Gastroesophageal sphincter (tissue), 4 donors: ENCODE measurements around the gene RPL3. TPM values are rescaled to one million over a fixed set of nuclear protein-coding genes. Genes with fewer than 3 reads are reported as not detected.
A peak's percentile ranks its signal among the peaks of the same experiment; 100 is the strongest.

Experiments
- ATAC-seq: fragments of 150-250 bp; one replicate; pipeline ENCODE4 v1.9.1; 2016; ENCODE audit warnings: mild to moderate bottlenecking, moderate library complexity
- H3K27ac ChIP-seq, 4 donors: fragments of 200-600 bp; sonication (generic) in 3 of 4; 1 replicate in 3 of 4; 2 replicates in 1 of 4; pipeline ENCODE4 v1.5.1; 2016 to 2019
- H3K27me3 ChIP-seq: fragments of 200-600 bp; sonication (generic); one replicate; pipeline ENCODE4 v1.5.1; 2019
- H3K36me3 ChIP-seq, 2 donors: fragments of 200-600 bp; sonication (generic); one replicate each; pipeline ENCODE4 v1.5.1; 2019; ENCODE audit warnings: control low read depth in 1 of 2
- H3K4me1 ChIP-seq, 3 donors: fragments of 200-600 bp; sonication (generic); 1 replicate in 2 of 3; 2 replicates in 1 of 3; pipeline ENCODE4 v1.5.1; 2016 to 2019; ENCODE audit warnings: control low read depth in 2 of 3
- H3K4me3 ChIP-seq, 2 donors: fragments of 200-600 bp; sonication (generic); one replicate each; pipeline ENCODE4 v1.5.1; 2019; ENCODE audit warnings: mild to moderate bottlenecking in 1 of 2, moderate library complexity in 1 of 2
- H3K9me3 ChIP-seq, 3 donors: fragments of 200-600 bp; sonication (generic); one replicate each; pipeline ENCODE4 v1.5.1; 2017 to 2019; ENCODE audit warnings: control low read depth in 2 of 3
- EP300 ChIP-seq: sonication (generic); formaldehyde crosslinking; IDR thresholded peaks from one replicate; pipeline ENCODE4 v1.6.1; 2017; ENCODE audit warnings: antibody characterized with exemption, mild to moderate bottlenecking
- POLR2A ChIP-seq, 2 donors: fragments of 450-650 bp; IDR thresholded peaks; one replicate each; pipeline ENCODE4 v1.6.1; 2017; ENCODE audit warnings: antibody characterized with exemption in 2 of 2, mild to moderate bottlenecking in 2 of 2, moderate library complexity in 1 of 2
- POLR2AphosphoS5 ChIP-seq: sonication (generic); formaldehyde crosslinking; IDR thresholded peaks from one replicate; pipeline ENCODE4 v1.6.1; 2017; ENCODE audit warnings: antibody characterized with exemption
- WGBS, 2 donors: methylation state at CpG; one replicate each; pipeline ENCODE4 v1.1.5; 2018; ENCODE audit warnings: low coverage in 1 of 2; 5-methylcytosine and 5-hydroxymethylcytosine counted together
- total RNA-seq, 4 donors: library from RNA; depleted of rRNA; stranded (reverse); fragments of >200 nt; gene quantifications; one replicate each; pipeline ENCODE4 v1.1.0, GENCODE V29; 2016
- TF ChIP-seq, protein P1 (sequence below), 4 experiments: fragments of 200-600 bp in 2 of 4; fragments of 450-650 bp in 2 of 4; sonication (generic) in 1 of 4; IDR thresholded peaks; one replicate each; pipeline ENCODE4 v1.5.1; 2017 to 2019; ENCODE audit warnings: antibody characterized with exemption in 4 of 4, mild to moderate bottlenecking in 2 of 4, moderate library complexity in 2 of 4

RPL3 gene
- total RNA-seq, 4 donors from 2014 or later, result 1,539 to 2,425 (median 1,793) TPM

DNA sequence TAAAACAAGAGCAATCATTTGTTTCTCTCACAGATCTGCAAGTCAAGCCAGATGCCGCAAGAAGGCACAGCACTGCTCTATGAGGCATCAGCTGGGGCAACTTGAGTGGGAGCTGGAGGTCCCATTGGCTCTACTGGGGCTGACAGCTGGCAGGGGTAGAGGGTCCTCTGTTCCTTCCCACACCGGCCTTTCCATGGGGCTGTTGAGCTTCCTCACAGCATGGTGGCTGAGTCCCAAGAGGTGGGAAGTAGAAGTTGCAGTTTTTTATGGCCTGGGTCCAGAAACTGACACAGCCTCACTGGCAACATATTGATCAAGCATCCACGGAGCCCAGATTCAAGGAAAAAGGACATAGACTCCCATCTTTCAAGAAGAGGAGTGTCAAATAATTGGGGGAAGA is 34.4 kb downstream of the RPL3 start:
- TF ChIP-seq, protein P1, sequence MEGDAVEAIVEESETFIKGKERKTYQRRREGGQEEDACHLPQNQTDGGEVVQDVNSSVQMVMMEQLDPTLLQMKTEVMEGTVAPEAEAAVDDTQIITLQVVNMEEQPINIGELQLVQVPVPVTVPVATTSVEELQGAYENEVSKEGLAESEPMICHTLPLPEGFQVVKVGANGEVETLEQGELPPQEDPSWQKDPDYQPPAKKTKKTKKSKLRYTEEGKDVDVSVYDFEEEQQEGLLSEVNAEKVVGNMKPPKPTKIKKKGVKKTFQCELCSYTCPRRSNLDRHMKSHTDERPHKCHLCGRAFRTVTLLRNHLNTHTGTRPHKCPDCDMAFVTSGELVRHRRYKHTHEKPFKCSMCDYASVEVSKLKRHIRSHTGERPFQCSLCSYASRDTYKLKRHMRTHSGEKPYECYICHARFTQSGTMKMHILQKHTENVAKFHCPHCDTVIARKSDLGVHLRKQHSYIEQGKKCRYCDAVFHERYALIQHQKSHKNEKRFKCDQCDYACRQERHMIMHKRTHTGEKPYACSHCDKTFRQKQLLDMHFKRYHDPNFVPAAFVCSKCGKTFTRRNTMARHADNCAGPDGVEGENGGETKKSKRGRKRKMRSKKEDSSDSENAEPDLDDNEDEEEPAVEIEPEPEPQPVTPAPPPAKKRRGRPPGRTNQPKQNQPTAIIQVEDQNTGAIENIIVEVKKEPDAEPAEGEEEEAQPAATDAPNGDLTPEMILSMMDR (IDR thresholded peaks at IDR 0.05), result no peak
- no peak for TF ChIP-seq POLR2A (IDR thresholded peaks at IDR 0.05)
- TF ChIP-seq EP300, result no peak
- no peak for TF ChIP-seq POLR2AphosphoS5
- Histone ChIP-seq H3K4me1 (peaks cover 0 to 23% (median 5%) of the 10 kb centered on the region in 3 donors), H3K9me3 (peaks cover 0 to 8% (median 0%) of the 10 kb centered on the region in 3 donors), H3K36me3 (no peaks in the 10 kb centered on the region), H3K27ac (no peak overlapping the region), H3K4me3 (no peak overlapping the region), H3K27me3 (no peaks in the 10 kb centered on the region)
- 75% methylated on average over 1 of the region's 3 CpGs; no CpG with 5 or more reads in 1 of the 2 donors for WGBS, 2 donors
- ATAC-seq, result no peak

DNA sequence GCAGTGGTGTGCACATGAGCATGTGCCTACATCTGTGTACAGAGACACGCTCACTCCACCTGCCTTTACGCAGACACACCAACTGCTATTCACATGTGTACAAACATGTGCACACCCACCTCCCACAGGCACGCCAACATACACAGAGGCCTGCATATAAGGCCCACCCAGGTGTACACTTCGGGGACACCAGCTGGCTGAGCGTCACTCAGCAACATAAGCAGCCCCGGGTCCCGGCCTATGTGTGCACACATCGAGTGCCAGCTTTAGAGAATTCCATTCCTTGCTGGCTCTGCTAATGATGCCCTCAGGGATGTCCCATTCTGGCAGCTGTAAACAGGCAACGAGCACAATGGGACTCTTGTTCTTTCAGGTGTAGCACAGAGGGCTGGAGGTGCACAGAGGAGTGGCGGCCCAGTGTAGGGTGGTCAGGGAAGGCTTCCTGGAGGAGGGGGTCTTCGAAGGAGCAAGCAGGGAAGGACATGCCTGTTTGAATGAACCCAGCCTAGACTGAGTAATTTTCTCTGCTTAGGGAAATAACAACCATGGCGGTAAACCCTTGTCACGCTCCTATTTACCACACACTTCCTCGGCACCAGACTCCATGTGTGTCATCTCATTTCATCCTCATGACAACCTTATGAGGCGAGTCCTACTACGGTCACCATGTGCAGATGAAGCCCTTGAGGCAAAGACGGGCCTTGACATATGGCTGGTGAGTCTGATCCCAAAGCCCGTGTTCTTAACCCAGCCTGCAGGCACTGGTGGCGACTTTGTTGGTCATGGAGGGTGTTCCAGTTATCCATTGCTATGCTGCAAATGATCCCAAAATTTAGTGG is 35.1 kb downstream of the RPL3 start:
- TF ChIP-seq, protein P1 (IDR thresholded peaks at IDR 0.05), result no peak
- TF ChIP-seq EP300, result no peak
- no peak for TF ChIP-seq POLR2A (IDR thresholded peaks at IDR 0.05)
- no peak for TF ChIP-seq POLR2AphosphoS5
- Histone ChIP-seq H3K4me3 (no peak overlapping the region), H3K4me1 (peaks cover 0 to 22% (median 5%) of the 10 kb centered on the region in 3 donors), H3K27me3 (no peaks in the 10 kb centered on the region), H3K36me3 (no peaks in the 10 kb centered on the region), H3K9me3 (peaks cover 0 to 8% (median 0%) of the 10 kb centered on the region in 3 donors), H3K27ac (peak overlapping the region in 3 of 4 donors; percentile 64 to 71 (median 66))
- no peak for ATAC-seq
- WGBS, 2 donors, result 93 to 96% methylated on average over 6 to 8 of the region's 19 CpGs

GRCh38 chr22:39283322-39284141 is 35.9 kb downstream of the RPL3 start:
- Histone ChIP-seq H3K27me3 (peaks cover 2% of the 10 kb centered on the region), H3K9me3 (peaks cover 0 to 8% (median 0%) of the 10 kb centered on the region in 3 donors), H3K36me3 (no peaks in the 10 kb centered on the region), H3K4me1 (peaks cover 0 to 22% (median 5%) of the 10 kb centered on the region in 3 donors), H3K4me3 (no peak overlapping the region), H3K27ac (peak overlapping the region in 3 of 4 donors; percentile 64 to 71 (median 66))
- WGBS, 2 donors, result 54% methylated on average over 2 of the region's 27 CpGs; no CpG with 5 or more reads in 1 of the 2 donors
- TF ChIP-seq EP300 (no peak), POLR2AphosphoS5 (peak; percentile 12), POLR2A (IDR thresholded peaks at IDR 0.05) (peak in 1 of 2 donors; percentile 3)
- TF ChIP-seq, protein P1 (IDR thresholded peaks at IDR 0.05), result no peak
- peak; percentile 83 for ATAC-seq

- TF ChIP-seq, protein P1 (IDR thresholded peaks at IDR 0.05), result no peak
- TF ChIP-seq EP300 (no peak), POLR2A (IDR thresholded peaks at IDR 0.05) (no peak), POLR2AphosphoS5 (no peak)
- Histone ChIP-seq H3K4me1 (peaks cover 0 to 22% (median 5%) of the 10 kb centered on the region in 3 donors), H3K27me3 (peaks cover 9% of the 10 kb centered on the region), H3K27ac (peak overlapping the region in 3 of 4 donors; percentile 64 to 71 (median 66)), H3K36me3 (no peaks in the 10 kb centered on the region), H3K9me3 (peaks cover 0 to 8% (median 0%) of the 10 kb centered on the region in 3 donors), H3K4me3 (no peak overlapping the region)
- peak; percentile 33 for ATAC-seq
- 92% methylated on average over 5 of the region's 9 CpGs; no CpG with 5 or more reads in 1 of the 2 donors for WGBS, 2 donors
Measured at GRCh38 chr22:39282645-39283321, 36.6 kb downstream of the RPL3 start.
